Activated T-helper 17 cell treated with anti-CD3 and anti-CD28 coated beads, Interleukin-2, amount 50 U/mL, for 72 hours (primary cell): ENCODE results near the gene TJP2. TPM values are rescaled to one million over a fixed set of nuclear protein-coding genes. Genes with fewer than 3 reads are reported as not detected.
A peak's percentile ranks its signal among the peaks of the same experiment; 100 is the strongest.
"Not testable (repeated sequence)": the region's sequence is repeated elsewhere in the genome, so short reads cannot be mapped to it uniquely, and the experiment has no call there.

ENCODE experiments used
- ATAC-seq: fragments of 150-1000 bp; cut with Tn5 transposase; replicated peaks from 2 replicates; pipeline ENCODE4 v1.10.0; 2021; ENCODE audit warnings: mild to moderate bottlenecking, moderate library complexity
- H3K27ac Mint-ChIP-seq: one replicate; pipeline ENCODE4 v1.8.0; 2022; ENCODE audit warnings: mixed read lengths
- H3K27me3 Mint-ChIP-seq: one replicate; pipeline ENCODE4 v1.8.0; 2022; ENCODE audit warnings: mixed read lengths
- H3K36me3 Mint-ChIP-seq: one replicate; pipeline ENCODE4 v1.8.0; 2022; ENCODE audit warnings: low read depth, mild to moderate bottlenecking, mixed read lengths
- H3K4me1 Mint-ChIP-seq: one replicate; pipeline ENCODE4 v1.8.0; 2022; ENCODE audit warnings: mixed read lengths
- H3K4me3 Mint-ChIP-seq: one replicate; pipeline ENCODE4 v1.8.0; 2022; ENCODE audit warnings: mild to moderate bottlenecking, mixed read lengths
- H3K9me3 Mint-ChIP-seq: one replicate; pipeline ENCODE4 v1.8.0; 2022; ENCODE audit warnings: mixed read lengths
- total RNA-seq, 2 donors: library from RNA; stranded (reverse); gene quantifications; one replicate each; pipeline ENCODE4 v1.2.3, GENCODE V29; 2022

Gene TJP2
- total RNA-seq, 2 donors from 2014 or later: 25.9 to 27.3 TPM

DNA sequence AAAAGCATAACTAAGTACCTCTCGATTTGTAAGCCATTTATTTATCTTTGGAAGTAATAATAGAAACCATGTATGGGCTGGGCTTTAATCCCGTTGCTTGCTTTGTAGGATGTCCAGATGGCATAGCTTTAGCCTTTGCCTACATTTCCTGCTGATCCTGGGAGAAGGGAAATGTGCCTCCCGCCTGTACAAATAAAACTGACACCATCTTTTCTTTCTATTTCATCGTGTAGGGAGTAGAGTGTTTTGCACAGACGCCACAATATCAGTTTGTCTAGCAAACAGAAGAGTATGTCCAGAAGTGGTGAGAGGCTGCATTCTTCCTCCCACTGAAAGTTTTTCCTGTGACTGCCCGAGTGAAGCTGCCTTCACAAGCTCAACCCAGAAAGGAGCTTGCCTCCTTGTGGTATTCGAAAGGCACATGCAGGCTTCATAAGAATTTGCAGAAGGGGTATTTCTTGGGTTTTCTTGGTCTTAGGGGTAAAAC lies 24.7 kb upstream of the TJP2 start:
- H3K36me3 Mint-ChIP-seq: peaks cover 5% of the 10 kb centered on the region
- no peaks in the 10 kb centered on the region for H3K9me3 Mint-ChIP-seq
- no peaks in the 10 kb centered on the region for H3K27me3 Mint-ChIP-seq
- no peaks in the 10 kb centered on the region for H3K4me1 Mint-ChIP-seq
- H3K4me3 Mint-ChIP-seq: no peak overlapping the region
- H3K27ac Mint-ChIP-seq: no peak overlapping the region
- ATAC-seq: no peak

DNA sequence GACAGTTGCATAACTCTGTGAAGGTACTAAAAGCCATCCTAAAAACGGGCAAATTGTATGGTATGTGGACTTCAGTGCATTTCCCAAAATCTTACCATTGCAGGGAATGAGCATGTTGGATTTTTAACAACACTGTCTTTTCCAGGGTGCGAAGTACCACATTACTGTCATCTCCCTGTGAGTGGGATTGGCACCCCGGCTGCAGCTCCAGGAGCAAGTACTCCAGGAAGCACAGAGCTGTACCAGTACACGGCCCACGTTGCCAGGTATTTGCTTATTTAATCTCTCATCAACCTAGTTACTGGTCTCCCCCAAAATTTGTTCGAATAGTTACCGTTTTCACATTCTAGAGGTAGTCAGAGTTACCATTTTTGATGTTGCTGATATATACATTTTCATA lies 22.6 kb upstream of the TJP2 start:
- H3K4me1 Mint-ChIP-seq: no peaks in the 10 kb centered on the region
- no peak for ATAC-seq
- H3K4me3 Mint-ChIP-seq: no peak overlapping the region
- no peaks in the 10 kb centered on the region for H3K27me3 Mint-ChIP-seq
- H3K9me3 Mint-ChIP-seq: no peaks in the 10 kb centered on the region
- peaks cover 5% of the 10 kb centered on the region for H3K36me3 Mint-ChIP-seq
- no peak overlapping the region for H3K27ac Mint-ChIP-seq

DNA sequence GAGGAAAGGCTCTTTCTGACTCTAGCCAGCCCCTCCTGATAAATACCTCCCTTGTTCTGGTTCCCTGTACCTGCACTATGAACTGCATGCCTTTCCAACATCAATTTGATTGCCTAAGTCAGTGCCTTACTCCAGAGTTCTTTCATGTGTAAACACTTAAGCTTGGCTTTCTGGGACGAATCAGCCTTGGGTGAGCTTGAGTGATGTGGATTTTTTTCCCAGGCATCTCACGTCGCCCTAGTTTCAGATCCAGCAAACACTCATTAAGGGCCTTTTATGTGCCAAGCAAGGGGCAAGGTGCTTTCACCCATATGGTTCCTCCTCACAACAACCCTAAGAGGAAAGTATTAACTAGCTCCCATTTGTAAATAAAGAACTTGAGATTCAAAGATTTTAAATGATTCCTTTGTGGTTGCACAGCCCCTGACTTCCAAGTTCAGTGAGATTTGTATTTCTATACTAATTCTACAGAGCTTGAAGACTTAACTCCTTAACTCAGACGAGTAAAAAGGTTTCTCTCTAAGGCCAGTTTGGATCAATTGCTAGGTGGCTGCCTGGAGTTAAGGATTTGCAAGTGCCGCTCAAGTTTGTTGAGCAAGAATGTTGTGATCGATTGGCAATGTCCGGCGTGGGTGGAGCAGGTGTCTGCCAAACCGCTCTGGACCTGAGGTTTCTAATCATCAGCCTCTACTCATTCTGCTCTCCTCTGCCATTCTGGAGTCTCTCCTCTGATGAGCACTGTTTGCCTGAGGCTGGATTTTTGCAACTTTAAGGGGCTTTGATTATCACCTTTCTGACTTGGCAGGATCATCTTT lies 20.2 kb upstream of the TJP2 start:
- no peaks in the 10 kb centered on the region for H3K27me3 Mint-ChIP-seq
- H3K4me1 Mint-ChIP-seq: no peaks in the 10 kb centered on the region
- H3K27ac Mint-ChIP-seq: no peak overlapping the region
- H3K9me3 Mint-ChIP-seq: no peaks in the 10 kb centered on the region
- H3K36me3 Mint-ChIP-seq: peaks cover 5% of the 10 kb centered on the region
- H3K4me3 Mint-ChIP-seq: no peak overlapping the region
- no peak for ATAC-seq

DNA sequence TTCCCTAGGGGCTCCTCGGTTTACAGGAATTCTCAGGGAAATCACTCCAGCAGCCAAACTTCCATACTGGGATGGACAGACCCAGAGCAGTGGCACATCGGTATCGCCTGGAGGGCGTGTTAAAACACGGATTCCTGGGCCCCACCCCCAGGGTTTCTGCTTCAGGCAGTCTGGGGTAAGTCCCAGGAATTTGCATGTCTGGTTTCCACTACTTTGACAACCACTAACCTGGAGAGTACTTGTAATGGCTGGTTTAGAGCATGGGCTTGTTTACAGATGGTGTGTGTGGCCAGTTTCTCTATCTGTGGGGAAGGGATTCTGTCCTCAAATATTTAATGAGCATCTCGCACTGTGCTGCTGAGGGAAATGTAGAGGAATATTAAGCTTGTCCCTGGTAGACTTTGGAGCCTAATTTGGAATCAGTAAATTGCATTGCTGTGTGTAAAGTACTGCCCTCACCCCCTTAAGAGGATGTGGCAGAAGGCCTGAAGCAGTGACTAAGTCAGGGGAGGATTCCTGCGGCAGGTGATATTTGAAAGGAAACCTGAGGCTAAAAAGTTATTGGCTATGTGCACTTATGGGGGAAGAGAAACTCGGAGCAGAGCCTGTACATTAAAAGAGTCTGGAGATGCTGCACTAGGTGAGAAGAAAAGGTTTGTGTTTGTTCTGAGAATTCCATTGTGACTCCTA lies 18.6 kb upstream of the TJP2 start:
- H3K27me3 Mint-ChIP-seq: no peaks in the 10 kb centered on the region
- H3K36me3 Mint-ChIP-seq: peaks cover 5% of the 10 kb centered on the region
- no peaks in the 10 kb centered on the region for H3K4me1 Mint-ChIP-seq
- ATAC-seq: peak; percentile 32
- no peak overlapping the region for H3K4me3 Mint-ChIP-seq
- peak overlapping the region; percentile 14 for H3K27ac Mint-ChIP-seq
- no peaks in the 10 kb centered on the region for H3K9me3 Mint-ChIP-seq

DNA sequence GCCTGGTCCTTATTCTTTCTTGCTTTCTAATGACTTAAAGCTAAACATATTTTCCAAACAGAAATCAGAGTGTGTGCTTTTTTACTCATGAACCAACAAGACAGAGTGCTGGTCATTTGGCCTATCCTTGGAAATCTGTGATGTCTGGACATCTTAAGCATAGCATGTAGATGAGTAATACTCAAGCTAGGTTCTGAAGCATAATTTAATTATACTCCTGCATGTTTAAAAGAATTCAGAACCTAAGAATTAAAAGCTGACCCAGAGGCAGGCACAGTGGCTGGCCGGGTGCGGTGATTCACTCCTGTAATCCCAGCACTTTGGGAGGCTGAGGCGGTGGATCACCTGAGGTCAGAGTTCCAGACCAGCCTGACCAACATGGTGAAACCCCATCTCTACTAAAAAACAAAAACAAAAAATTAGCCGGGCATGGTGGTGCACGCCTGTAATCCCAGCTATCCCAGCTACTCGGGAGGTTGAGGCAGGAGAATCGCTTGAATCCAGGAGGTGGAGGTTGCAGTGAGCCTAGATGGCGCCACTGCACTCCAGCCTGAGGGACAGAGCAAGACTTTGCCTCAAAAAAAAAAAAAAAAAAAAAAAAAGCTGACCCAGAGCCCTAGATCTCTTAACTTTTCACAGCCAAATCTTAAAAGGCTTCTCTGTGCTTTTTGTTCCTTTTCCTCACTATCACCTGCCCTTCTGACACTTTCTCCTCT lies 16.2 kb upstream of the TJP2 start:
- H3K27ac Mint-ChIP-seq: no peak overlapping the region
- H3K4me1 Mint-ChIP-seq: no peaks in the 10 kb centered on the region
- no peak overlapping the region for H3K4me3 Mint-ChIP-seq
- H3K36me3 Mint-ChIP-seq: no peaks in the 10 kb centered on the region
- no peaks in the 10 kb centered on the region for H3K27me3 Mint-ChIP-seq
- ATAC-seq: no peak
- no peaks in the 10 kb centered on the region for H3K9me3 Mint-ChIP-seq

DNA sequence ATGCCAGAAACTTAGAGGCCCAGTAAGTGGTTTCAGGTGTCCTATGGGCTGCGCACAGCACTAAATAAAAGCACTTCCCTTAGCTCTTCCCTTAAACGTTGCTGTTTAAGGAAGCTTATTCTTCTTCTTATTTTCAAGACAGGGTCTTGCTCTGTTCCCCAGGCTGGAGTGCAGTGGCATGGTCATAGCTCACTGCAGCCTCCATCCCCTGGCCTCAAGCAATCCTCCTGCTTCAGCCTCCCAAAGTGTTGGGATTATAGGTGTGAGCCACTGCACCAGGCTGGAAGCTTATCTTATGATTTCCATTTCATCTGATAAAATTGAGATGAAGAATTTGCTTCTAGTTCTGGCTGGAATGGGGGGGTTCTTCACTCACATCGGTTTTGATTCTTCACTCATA lies 15.6 kb upstream of the TJP2 start:
- Mint-ChIP-seq H3K9me3 (no peaks in the 10 kb centered on the region), H3K4me3 (no peak overlapping the region), H3K4me1 (no peaks in the 10 kb centered on the region), H3K27me3 (no peaks in the 10 kb centered on the region), H3K36me3 (no peaks in the 10 kb centered on the region), H3K27ac (no peak overlapping the region)
- ATAC-seq: no peak

DNA sequence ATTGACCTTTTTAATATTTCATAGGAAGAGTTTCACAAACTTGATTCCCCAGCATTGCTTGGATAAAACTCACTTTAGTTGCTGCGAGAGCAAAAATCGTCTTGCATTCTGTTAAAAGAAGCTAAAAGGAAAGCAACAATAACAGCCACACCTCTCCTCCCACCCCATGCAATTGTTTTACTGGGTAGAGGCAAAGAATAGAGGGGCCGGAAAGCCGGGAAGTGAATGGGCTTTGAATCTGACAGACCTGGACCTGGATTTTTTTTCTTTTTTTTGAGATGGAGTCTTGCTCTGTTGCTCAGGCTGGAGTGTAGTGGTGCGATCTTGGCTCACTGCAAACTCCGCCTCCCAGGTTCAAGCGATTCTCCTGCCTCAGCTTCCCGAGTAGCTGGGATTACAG lies 9.5 kb upstream of the TJP2 start:
- not testable (repeated sequence) for ATAC-seq, H3K27me3 Mint-ChIP-seq, H3K4me1 Mint-ChIP-seq, H3K36me3 Mint-ChIP-seq, H3K27ac Mint-ChIP-seq, H3K4me3 Mint-ChIP-seq, H3K9me3 Mint-ChIP-seq

DNA sequence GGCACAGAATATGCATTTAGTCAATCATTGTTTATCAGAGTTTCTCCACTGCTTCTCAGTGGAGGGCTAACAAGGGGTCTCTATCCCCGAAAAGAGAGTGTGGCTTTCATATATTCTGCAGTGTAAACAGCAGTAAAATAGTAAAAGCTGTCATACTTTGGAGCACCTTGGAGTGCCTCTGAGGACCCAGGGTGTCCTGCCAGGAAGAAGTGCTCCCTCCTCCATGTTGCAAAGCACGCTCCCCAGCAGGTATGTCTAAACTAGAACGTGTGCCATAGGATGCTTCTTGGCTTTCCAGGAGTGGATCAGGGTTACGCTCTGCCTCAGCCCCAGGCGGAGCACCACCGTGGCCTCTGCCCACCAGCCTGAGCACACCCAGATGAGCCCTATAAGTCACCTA lies 8.5 kb upstream of the TJP2 start:
- Mint-ChIP-seq H3K9me3 (no peaks in the 10 kb centered on the region), H3K36me3 (no peaks in the 10 kb centered on the region), H3K4me1 (peaks cover 5% of the 10 kb centered on the region), H3K27me3 (no peaks in the 10 kb centered on the region), H3K4me3 (no peak overlapping the region), H3K27ac (no peak overlapping the region)
- no peak for ATAC-seq

DNA sequence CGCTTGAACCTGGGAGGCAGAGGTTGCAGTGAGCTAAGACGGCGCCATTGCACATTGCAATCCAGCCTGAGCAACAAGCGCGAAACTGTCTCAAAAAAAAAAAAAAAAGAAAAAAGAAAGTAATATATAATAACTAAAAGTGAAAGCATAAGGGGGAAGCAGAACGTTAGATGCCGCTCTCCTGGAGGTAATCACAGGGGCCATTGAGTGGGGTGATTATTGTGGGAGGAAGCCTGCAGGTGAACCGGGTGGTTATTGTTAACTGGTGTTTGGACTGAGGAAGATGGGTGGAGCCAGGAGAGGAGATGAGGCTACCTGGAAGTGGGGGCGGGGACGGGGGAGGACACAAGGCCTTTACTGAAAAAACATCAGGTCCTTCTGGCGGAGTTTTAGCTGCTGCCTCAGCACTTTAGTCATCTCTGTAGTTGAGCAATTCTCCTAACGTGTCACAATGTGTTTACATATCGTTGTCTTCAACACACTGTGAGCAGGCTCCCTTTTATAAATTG lies 5.3 kb upstream of the TJP2 start:
- H3K4me3 Mint-ChIP-seq: peak overlapping the region; percentile 81
- no peaks in the 10 kb centered on the region for H3K36me3 Mint-ChIP-seq
- peak overlapping the region; percentile 89 for H3K27ac Mint-ChIP-seq
- peaks cover 8% of the 10 kb centered on the region for H3K4me1 Mint-ChIP-seq
- H3K27me3 Mint-ChIP-seq: peaks cover 3% of the 10 kb centered on the region
- no peaks in the 10 kb centered on the region for H3K9me3 Mint-ChIP-seq
- peak; percentile 92 for ATAC-seq

DNA sequence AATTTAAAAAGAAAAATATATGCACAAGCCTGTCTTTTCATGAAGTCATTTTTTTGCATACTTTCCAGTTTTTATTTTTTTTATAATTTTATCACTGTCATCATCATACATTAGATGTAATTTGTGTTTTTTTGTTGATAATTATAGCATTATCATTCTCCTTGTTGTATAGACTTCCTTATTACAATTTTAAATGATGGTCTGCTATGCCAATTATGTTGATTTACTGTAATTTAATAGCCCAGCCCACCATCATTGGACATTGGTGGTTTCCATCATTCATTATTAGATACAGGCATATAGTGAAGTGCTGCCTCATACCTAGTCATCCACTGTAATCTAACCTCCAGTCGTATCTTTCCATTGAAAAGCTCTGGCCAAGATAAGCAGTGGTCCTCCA lies 3.8 kb upstream of the TJP2 start:
- ATAC-seq: no peak
- Mint-ChIP-seq H3K27ac (no peak overlapping the region), H3K4me1 (peaks cover 13% of the 10 kb centered on the region), H3K27me3 (peaks cover 3% of the 10 kb centered on the region), H3K9me3 (no peaks in the 10 kb centered on the region), H3K36me3 (peaks cover 2% of the 10 kb centered on the region), H3K4me3 (no peak overlapping the region)

DNA sequence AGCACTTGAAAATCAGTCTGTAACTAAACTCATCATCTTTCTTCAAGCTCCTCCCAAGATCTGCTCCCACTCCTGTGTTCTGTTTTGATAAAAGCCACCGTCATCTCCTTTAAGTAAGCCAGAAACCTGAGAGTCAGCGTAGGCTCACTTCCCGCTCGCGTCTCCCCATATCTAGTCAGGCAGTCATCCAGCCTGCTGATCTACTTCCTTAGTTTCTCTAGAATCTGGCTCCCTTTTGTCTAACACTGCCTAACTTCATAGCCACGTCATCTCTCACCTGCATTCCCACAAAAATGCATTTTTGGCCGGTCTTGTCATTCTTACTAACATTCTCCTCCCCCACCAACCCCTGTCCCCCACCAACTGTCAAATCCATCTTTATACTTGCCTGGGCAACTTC lies 3.0 kb upstream of the TJP2 start:
- Mint-ChIP-seq H3K36me3 (peaks cover 4% of the 10 kb centered on the region), H3K9me3 (no peaks in the 10 kb centered on the region), H3K4me3 (no peak overlapping the region), H3K27me3 (peaks cover 3% of the 10 kb centered on the region), H3K4me1 (peaks cover 18% of the 10 kb centered on the region), H3K27ac (no peak overlapping the region)
- no peak for ATAC-seq

DNA sequence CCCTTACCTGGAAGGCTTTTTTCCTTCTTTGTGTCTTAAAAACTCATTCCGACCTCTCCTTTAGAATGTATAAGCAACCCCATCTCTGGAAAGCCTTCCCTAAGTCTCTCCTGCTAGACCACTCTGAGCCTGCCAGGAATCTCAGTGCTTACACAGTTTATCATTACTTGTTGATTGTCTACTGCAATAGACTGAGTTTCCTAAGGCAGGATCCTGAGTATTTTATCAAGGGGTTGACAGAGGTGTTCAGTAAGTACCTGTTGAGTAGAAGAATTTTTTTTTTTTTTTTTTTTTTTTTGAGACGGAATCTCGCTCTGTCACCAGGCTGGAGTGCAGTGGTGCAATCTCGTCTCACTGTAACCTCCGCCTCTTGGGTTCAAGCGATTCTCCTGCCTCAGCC lies 2.6 kb upstream of the TJP2 start:
- no peak overlapping the region for H3K4me3 Mint-ChIP-seq
- peaks cover 3% of the 10 kb centered on the region for H3K27me3 Mint-ChIP-seq
- H3K4me1 Mint-ChIP-seq: peaks cover 23% of the 10 kb centered on the region
- ATAC-seq: no peak
- no peak overlapping the region for H3K27ac Mint-ChIP-seq
- peaks cover 4% of the 10 kb centered on the region for H3K36me3 Mint-ChIP-seq
- no peaks in the 10 kb centered on the region for H3K9me3 Mint-ChIP-seq

DNA sequence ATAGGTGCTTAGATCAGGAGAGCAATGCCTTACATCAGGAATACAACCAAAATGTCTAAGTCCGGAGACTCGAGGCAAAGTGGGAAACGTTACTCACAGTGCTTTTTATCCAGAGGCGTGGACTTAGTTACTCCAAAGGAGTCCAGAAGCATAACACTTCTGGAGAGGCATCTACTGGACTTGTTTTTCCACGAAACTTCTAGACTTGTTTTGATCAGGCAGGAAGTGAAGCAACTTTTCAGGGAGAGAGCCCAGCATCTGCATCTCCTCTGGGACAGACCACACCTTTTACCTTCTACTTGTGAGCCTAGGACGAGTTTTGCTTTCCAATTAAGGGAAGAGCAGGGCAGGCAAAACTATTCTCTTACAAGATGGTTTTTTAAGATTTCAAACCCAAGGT lies 1.2 kb upstream of the TJP2 start:
- Mint-ChIP-seq H3K4me3 (peak overlapping the region; percentile 64), H3K4me1 (peaks cover 30% of the 10 kb centered on the region), H3K9me3 (no peaks in the 10 kb centered on the region), H3K27me3 (peaks cover 3% of the 10 kb centered on the region), H3K36me3 (peaks cover 4% of the 10 kb centered on the region), H3K27ac (peak overlapping the region; percentile 12)
- no peak for ATAC-seq

DNA sequence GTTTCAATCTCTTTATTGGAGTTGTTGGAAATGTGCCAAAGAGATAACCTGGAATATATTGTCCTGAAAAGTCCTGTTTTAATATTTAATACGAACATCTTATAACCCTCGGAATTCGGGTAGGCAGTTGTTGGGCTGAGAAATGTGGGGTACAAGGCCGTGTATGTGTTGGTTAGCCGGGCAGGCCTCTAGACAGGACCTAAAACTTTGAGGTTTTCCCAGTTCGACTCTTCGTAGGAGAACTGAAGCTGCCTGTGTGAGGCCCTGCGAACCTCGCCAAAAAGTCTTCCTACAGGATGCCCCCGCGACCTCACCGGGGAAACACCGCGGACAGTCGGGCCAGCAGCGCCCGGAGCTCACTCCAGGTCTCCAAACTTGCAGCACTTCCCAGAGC lies 583 bp upstream of the TJP2 start:
- no peaks in the 10 kb centered on the region for H3K9me3 Mint-ChIP-seq
- peak overlapping the region; percentile 12 for H3K27ac Mint-ChIP-seq
- peaks cover 4% of the 10 kb centered on the region for H3K36me3 Mint-ChIP-seq
- peak overlapping the region; percentile 64 for H3K4me3 Mint-ChIP-seq
- peaks cover 3% of the 10 kb centered on the region for H3K27me3 Mint-ChIP-seq
- peaks cover 36% of the 10 kb centered on the region for H3K4me1 Mint-ChIP-seq
- no peak for ATAC-seq
